NOMO-1 treated with dmso at 0.1 percent for 144 hours (cell line): ENCODE results near the gene TXN.
"Not testable (repeated sequence)": the region's sequence is repeated elsewhere in the genome, so short reads cannot be mapped to it uniquely, and the experiment has no call there.

Experiments
- DNase-seq: peaks from one replicate; lab custom pipeline; 2025; ENCODE audit not compliant: unreplicated experiment; lab: John Stamatoyannopoulos, UW

Gene TXN

GRCh38 chr9:110213413-110214044 is 42.8 kb downstream of the TXN start:
- no peak for DNase-seq

- DNase-seq, result no peak
Observed at GRCh38 chr9:110208031-110208430, 48.3 kb downstream of the TXN start, which contains the start of gene C9orf152. TSS of gene C9orf152 (minus strand) at chr9:110208159. CDS start at chr9:110207579, 580 bp downstream.

GRCh38 chr9:110207071-110207641 is 49.2 kb downstream of the TXN start:
- DNase-seq, result no peak

GRCh38 chr9:110206389-110206788 is 49.9 kb downstream of the TXN start:
- DNase-seq, result no peak

- not testable (repeated sequence) for DNase-seq
Observed at GRCh38 chr9:110205612-110206011, 50.7 kb downstream of the TXN start.

GRCh38 chr9:110202232-110202631 is 54.1 kb downstream of the TXN start:
- DNase-seq, result no peak

GRCh38 chr9:110199643-110200042 is 56.7 kb downstream of the TXN start:
- no peak for DNase-seq

GRCh38 chr9:110198357-110198756 is 58.0 kb downstream of the TXN start:
- no peak for DNase-seq

GRCh38 chr9:110197330-110198187 is 58.7 kb downstream of the TXN start:
- no peak for DNase-seq

- not testable (repeated sequence) for DNase-seq
Observed at GRCh38 chr9:110196084-110196499, 60.2 kb downstream of the TXN start.
